ENCODE measurements around the gene C1orf210. TPM values are rescaled to one million over a fixed set of nuclear protein-coding genes. Genes with fewer than 3 reads are reported as not detected.

C1orf210 gene
- total RNA-seq, 1 donor from 2014 or later = 2.2 TPM

DNA sequence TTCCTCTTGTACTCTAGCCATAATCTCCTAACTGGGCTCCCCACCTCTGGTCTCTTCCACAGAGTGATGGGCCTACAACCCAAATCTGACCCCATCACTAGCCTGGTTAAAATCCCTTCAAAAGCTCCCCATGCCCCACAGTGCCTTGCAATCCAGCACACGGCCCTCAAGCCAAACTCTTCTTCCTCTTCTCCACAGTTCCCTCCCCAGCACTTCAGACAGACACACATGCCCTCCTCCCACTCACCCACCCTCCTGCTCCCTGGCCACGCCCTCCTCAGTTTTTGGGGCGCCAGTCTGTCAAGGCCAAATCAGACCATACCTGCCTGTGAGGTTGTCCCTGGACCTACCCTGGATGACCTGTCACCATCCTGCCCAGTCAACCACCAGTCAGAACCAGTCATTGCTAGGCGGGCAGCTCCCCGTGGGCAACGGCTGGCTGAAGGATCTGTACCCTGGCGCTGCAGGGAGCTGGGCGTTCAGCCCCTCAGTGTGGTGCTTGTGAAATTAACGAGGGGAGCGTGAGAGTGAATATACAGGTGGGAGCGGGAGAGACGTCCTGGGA, 753 bp downstream of the C1orf210 start:
- Histone ChIP-seq H3K27me3 (no peaks in the 10 kb centered on the region), H3K4me1 (no peaks in the 10 kb centered on the region), H3K36me3 (no peaks in the 10 kb centered on the region), H3K9me3 (no peaks in the 10 kb centered on the region), H3K27ac (no peak overlapping the region), H3K4me3 (peak overlapping the region in 1 of 2 donors; percentile 33)
- DNase-seq (ENCODE audit: extremely low spot score in 2 of 2) = no peak
- TF ChIP-seq POLR2A (IDR thresholded peaks at IDR 0.05) = no peak
- TF ChIP-seq, protein P1, sequence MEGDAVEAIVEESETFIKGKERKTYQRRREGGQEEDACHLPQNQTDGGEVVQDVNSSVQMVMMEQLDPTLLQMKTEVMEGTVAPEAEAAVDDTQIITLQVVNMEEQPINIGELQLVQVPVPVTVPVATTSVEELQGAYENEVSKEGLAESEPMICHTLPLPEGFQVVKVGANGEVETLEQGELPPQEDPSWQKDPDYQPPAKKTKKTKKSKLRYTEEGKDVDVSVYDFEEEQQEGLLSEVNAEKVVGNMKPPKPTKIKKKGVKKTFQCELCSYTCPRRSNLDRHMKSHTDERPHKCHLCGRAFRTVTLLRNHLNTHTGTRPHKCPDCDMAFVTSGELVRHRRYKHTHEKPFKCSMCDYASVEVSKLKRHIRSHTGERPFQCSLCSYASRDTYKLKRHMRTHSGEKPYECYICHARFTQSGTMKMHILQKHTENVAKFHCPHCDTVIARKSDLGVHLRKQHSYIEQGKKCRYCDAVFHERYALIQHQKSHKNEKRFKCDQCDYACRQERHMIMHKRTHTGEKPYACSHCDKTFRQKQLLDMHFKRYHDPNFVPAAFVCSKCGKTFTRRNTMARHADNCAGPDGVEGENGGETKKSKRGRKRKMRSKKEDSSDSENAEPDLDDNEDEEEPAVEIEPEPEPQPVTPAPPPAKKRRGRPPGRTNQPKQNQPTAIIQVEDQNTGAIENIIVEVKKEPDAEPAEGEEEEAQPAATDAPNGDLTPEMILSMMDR (IDR thresholded peaks at IDR 0.05) = no peak
- no peak for TF ChIP-seq POLR2AphosphoS5 (IDR thresholded peaks at IDR 0.05; ENCODE audit: insufficient read depth in 1 of 2, low read depth in 1 of 2)
- intact Hi-C loops (cut with DNase I) = no loop called here

DNA sequence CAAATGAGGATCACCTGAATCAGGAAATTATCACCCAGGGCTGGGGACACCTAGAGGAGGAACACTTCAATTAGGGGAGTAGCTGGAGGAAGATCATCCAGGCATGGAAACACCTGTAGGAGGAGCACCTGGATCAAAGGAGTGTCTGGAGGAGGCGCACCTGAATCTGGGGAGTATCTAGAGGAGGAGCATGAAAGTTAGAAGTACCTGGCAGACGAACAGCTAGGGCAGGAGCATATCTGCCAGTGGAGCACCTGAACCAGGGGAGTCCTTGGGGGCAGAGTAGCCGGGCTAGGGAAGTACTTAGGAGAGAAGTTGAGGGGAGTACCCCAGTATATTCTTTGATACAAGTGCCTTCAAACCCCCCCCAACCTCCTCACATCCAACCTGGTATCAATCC, 1.3 kb downstream of the C1orf210 start:
- H3K4me3 ChIP-seq = no peak overlapping the region
- intact Hi-C loops (cut with DNase I) = no loop called here
- H3K9me3 ChIP-seq = no peaks in the 10 kb centered on the region
- TF ChIP-seq, protein P1 (IDR thresholded peaks at IDR 0.05) = no peak
- TF ChIP-seq POLR2AphosphoS5 (IDR thresholded peaks at IDR 0.05; ENCODE audit: insufficient read depth in 1 of 2, low read depth in 1 of 2) = no peak
- no peak for TF ChIP-seq POLR2A (IDR thresholded peaks at IDR 0.05)
- no peaks in the 10 kb centered on the region for H3K36me3 ChIP-seq
- no peak for DNase-seq (ENCODE audit: extremely low spot score in 2 of 2)
- no peak overlapping the region for H3K27ac ChIP-seq
- H3K27me3 ChIP-seq = no peaks in the 10 kb centered on the region
- H3K4me1 ChIP-seq = no peaks in the 10 kb centered on the region

DNA sequence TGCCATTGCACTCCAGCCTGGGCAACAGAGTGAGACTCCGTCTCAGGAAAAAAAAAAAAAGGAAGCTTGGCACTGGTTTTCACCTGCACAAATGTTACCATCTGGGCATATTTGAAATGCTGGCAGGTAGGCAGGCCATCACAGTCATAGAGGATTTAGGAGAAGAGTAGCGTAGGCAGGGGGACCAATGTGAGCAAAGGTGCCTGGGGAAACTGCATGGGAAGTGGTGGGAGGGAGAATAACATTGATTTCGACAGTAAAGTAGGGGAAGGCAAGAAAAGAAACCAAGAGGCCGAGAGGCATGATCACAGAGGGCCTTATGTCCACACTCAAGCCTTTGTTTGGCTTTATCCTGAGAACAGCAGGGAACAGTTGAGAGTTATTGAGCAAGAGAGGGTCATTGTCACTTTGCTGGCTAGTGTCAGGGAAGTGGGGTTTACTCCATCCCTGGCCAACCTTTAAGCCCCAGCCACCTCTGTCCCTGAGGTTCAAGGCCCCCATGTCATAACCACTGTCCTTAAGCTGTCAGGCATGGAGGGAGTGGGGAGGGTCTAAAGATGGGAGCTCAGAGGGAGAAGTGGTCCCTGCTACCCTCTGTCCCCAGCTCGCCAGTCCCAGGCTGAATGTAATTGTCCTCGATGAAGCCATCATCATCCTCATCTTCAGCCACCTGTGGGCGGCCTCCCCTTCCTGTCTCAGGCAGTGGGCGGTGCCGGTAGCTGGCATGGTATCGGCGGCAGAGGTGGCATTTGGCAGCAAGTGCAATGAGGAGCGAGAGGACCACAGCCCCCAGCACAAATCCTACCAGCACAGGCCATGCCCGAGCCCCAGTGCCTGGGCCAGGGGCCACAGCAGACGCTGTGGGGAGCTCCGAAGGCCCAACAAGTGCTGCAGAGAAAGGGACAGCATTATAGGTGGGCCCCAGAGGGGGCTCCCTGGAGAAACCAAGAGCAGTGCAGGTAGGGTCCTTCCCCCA, 2.9 kb downstream of the C1orf210 start:
- no peak for DNase-seq (ENCODE audit: extremely low spot score in 2 of 2)
- H3K36me3 ChIP-seq = no peaks in the 10 kb centered on the region
- H3K27ac ChIP-seq = no peak overlapping the region
- H3K4me1 ChIP-seq = no peaks in the 10 kb centered on the region
- intact Hi-C loops (cut with DNase I) = no loop called here
- H3K4me3 ChIP-seq = no peak overlapping the region
- no peaks in the 10 kb centered on the region for H3K9me3 ChIP-seq
- TF ChIP-seq, protein P1 (IDR thresholded peaks at IDR 0.05) = no peak
- TF ChIP-seq POLR2AphosphoS5 (IDR thresholded peaks at IDR 0.05; ENCODE audit: insufficient read depth in 1 of 2, low read depth in 1 of 2) (no peak), POLR2A (IDR thresholded peaks at IDR 0.05) (no peak)
- H3K27me3 ChIP-seq = no peaks in the 10 kb centered on the region

DNA sequence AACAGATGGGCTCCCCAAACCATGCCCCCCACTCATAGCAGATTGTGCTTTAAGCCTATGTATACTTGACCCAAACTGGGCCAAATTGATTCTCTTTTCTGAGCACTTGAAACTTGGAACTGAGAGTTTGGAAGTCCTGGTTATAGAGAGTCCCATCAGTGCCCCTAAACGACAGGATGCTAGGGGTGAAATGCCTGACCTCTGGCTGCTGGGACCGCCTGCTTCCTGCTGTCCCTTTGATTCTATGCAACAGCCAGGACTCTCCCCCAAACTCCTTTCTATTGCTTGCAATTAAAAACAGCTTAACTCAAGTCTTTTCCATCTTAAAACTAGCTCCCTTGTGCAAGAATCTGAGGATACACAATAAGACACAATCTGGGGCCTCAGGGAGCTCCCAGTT, 4.7 kb downstream of the C1orf210 start:
- Histone ChIP-seq H3K36me3 (no peaks in the 10 kb centered on the region), H3K4me1 (no peaks in the 10 kb centered on the region), H3K4me3 (no peak overlapping the region), H3K9me3 (no peaks in the 10 kb centered on the region), H3K27ac (no peak overlapping the region), H3K27me3 (no peaks in the 10 kb centered on the region)
- intact Hi-C loops (cut with DNase I) = no loop called here
- no peak for DNase-seq (ENCODE audit: extremely low spot score in 2 of 2)
- TF ChIP-seq POLR2A (IDR thresholded peaks at IDR 0.05) = no peak
- TF ChIP-seq POLR2AphosphoS5 (IDR thresholded peaks at IDR 0.05; ENCODE audit: insufficient read depth in 1 of 2, low read depth in 1 of 2) = no peak
- TF ChIP-seq, protein P1 (IDR thresholded peaks at IDR 0.05) = no peak

DNA sequence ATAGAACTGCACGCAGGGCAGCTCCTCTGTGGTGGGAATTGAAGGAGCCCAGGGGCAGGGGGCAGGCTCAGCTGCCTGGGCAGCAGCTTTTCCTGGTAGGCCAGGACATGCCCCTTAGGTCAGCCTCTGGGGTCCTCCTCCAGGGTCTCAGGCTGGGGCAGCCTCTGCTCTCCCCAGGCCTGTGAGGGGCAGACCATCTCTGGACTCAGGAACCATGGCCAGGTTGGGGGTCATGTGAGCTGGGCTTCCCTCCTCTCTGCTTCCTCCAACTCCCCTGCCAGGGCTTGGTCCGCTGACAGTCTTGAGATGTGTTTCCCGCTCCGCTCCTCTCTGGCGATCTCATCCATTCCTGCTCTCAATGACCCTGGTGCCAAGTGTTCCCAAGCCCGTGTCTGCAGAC, 5.7 kb downstream of the C1orf210 start:
- DNase-seq (ENCODE audit: extremely low spot score in 2 of 2) = no peak
- Histone ChIP-seq H3K27ac (no peak overlapping the region), H3K27me3 (no peaks in the 10 kb centered on the region), H3K4me3 (no peak overlapping the region), H3K36me3 (no peaks in the 10 kb centered on the region), H3K9me3 (no peaks in the 10 kb centered on the region), H3K4me1 (no peaks in the 10 kb centered on the region)
- intact Hi-C loops (cut with DNase I) = no loop called here
- no peak for TF ChIP-seq POLR2AphosphoS5 (IDR thresholded peaks at IDR 0.05; ENCODE audit: insufficient read depth in 1 of 2, low read depth in 1 of 2)
- TF ChIP-seq POLR2A (IDR thresholded peaks at IDR 0.05) = no peak
- TF ChIP-seq, protein P1 (IDR thresholded peaks at IDR 0.05) = no peak
